NCI-H345 (cell line): ENCODE data around the gene RASGRF2.
"Not testable (repeated sequence)": the region's sequence is repeated elsewhere in the genome, so short reads cannot be mapped to it uniquely, and the experiment has no call there.

Source experiments
- DNase-seq: peaks from one replicate; lab custom pipeline; 2025; lab: John Stamatoyannopoulos, UW

RASGRF2 gene

DNA sequence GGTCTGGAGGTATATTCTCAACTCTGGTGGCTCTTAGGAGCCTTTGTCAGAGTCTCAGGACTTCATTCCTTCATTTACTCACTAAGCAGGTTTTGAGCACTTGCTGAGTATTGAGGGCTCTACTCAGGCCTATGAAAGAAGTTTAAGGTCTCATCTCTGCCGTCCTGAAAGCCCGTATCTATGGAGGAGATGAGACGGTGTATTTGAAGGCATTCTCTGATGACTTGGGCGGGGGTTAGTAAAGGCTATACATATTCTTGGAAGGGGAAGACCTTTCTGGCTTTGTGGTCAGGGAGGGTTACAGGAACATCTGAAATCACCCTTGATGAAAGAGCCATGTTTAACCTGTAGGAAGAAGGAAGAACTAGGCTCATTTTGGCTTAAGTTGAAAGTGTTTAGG lies 21.9 kb downstream of the RASGRF2 start:
- DNase-seq = no peak

DNA sequence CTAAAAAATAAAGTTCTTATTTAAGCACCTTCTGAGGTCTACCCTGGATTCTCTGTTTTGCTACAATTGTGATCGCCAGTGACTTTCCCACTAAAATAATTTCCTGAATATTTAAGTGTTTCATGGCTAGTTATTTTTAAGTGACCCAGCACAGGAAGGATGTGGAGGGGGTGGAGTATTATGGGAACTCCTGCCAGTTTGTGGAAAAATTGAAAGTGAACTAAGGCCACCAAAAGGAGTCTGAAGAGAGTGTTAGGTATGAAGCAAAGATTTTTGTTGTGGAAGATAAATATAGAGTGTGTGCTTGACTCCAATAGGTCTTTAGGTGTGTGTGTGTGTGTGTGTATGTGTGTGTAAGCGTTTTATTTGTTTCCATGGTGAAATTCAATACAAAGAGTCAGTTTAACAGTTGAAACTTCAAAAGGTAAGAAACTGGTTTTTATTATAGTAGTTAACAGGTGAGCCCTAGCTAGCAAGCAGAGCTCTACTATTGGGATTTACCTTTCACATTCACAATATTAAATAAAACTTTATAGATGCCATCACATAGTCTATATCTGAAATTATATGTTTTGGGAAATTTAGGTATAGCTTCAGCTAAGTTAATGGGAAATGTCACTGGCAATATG lies 25.6 kb downstream of the RASGRF2 start:
- no peak for DNase-seq

DNA sequence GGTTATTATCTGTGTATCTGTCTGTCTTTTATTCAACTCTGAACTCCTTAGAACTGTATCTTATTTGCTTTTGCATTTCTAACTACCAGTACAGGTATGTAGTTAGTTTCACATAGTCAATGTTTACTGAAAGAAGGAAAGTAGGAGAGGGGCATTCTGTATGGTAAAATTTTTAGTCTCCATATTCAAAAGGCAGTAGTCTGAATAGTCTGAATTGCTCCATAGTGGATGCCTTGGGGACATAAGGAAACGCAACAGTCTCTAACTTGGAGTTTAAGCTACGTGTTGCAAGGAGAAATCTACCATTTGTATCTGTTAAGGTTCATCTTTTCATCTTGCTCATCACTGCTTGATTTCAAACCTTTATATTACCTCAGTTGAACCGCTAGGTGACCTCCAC lies 26.2 kb downstream of the RASGRF2 start:
- no peak for DNase-seq

DNA sequence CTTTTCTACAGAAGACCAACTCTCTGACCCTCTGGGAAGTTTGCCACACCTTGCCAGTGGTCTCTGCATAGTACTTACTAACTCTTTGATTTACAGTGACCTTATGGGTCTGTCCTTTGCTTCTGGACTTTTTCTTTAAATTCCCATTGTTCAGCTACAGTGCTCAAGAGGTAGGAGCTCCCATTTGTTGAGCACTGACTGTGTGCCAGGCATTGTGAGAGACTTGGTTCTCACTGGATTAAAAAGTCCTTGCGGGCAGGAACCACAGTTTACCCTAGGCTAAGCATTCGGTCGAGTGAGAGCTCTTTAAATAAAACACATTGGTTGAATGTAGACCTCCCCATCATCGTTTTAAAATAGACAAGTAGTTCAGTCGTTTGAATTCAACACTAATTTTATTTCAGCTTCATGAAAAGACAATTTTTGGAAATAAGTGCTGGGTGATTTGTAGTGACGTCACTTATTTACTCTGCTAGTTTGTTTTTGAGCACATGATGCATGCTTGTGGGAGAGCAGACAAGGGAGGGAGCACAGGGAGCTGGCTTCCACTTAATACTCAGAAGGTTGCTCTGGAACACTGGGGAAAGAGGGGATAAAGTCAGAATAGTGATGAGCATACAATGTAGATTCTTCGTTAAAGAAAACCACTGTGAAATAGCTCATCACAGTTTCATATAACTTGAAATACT lies 27.1 kb downstream of the RASGRF2 start:
- no peak for DNase-seq

DNA sequence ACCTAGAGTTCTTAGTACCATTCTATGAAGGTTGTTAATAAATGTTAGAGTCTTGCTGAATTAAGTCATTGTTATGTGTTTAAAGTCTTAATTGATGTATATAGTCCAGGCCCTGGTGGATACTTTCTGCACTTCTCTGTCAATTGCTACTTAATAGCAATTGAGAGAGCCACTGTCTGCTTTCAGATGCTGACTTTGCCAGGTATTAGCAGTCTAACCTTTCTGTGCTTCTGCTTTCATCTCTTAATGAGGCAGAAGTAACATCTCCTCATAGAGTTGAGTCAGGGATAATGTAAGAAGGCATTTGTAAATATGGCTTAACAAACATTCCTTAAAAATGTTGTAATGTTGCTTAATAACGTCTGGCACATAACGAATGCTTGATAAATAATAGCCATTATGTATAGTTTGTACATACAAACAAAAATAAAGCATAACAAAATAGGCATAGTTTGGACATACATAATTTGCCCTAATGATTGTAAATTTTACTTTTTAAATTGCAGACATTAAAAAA lies 28.3 kb downstream of the RASGRF2 start:
- DNase-seq = no peak

DNA sequence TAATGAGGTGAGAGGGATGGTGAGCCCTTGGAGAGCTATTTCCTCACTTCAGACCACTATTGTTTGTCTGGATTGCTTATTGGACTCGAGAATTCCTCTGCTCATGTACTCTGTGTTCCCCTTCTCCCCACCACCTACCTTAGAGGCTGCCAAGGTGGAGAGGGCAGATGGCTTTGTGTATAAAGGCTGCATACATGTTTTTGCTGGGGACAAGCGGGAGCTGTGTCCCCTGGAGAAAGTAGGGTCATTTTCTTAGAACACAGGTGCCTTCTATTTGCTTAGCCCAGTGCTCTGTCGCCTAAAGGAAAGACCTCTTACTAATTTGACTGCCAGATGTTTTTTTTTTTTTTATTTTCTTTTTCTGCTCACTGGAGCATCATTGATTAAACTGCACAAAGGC lies 29.7 kb downstream of the RASGRF2 start:
- DNase-seq = no peak

DNA sequence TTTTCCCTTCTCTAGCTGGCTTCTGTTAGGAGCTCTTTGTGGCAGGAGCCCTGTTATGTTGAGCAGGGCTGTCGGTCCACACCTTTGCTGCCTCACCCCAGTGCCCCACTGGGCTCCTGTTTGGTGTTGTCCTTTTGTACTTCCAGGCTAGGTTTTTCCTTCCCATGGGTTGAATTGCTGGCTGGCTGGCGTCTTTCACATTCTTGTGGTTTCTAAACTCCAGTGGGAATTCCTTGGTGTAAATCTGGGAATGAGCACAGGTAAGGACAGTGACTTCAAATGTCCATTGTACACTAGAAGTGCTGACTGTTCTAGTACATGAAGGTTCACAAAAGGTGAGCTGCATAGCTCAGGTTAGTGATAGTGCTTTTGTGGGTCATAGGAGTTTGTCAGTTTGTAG lies 30.4 kb downstream of the RASGRF2 start:
- DNase-seq = no peak

DNA sequence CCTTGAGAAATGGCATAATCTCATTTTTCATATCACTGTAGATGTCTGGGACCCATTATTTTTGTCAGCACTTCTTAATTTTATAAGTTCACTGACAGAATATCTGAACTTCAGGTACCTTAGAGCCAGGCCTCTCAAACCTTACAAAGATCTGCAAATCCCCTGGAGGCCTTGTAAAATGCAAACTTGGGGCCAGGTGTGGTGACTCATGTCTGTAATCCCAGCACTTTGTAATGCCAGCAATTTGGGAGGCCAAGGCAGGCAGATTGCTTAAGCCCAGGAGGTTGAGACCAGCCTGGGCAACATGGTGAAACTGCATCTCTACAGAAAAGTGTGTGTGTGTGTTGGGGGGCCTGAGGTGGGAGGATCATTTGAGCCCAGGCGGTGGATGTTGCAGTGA lies 30.8 kb downstream of the RASGRF2 start:
- no peak for DNase-seq

DNA sequence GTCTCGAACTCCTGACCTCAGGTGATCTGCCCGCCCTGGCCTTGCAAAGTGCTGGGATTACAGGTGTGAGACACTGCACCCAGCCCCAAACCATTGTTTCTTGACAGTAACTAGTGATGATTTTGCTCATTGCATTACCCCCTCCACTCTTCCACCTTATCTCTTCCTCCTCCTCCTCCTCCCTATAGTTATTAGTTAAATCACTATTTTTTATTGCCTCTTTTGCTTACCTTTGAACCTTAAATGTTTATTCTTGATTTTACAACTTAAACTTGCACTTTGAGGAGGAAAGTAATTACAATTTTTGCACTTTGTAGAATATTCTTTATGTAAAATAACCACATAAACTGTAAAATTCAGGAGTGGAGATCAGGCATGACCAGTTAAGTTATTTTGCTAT lies 35.7 kb downstream of the RASGRF2 start:
- DNase-seq = no peak

DNA sequence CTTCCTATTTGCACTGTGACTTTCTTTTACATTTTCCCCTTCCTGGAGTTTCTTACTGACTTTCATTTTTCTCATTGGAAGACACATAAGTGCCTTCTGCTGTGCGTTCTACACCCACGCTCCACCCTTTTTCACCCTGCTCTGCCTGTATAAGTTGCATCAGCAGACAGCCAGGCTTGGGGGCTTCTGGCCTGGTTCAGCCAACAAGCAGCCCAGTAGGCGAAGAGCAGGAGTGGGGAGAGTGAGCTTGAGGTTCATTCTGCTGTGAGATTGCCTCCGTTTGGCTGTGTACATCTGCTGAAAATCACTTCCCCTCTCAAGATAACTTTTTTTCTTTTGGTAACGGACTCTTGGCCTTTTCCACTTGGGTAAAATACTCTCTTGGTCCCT lies 38.4 kb downstream of the RASGRF2 start:
- no peak for DNase-seq

DNA sequence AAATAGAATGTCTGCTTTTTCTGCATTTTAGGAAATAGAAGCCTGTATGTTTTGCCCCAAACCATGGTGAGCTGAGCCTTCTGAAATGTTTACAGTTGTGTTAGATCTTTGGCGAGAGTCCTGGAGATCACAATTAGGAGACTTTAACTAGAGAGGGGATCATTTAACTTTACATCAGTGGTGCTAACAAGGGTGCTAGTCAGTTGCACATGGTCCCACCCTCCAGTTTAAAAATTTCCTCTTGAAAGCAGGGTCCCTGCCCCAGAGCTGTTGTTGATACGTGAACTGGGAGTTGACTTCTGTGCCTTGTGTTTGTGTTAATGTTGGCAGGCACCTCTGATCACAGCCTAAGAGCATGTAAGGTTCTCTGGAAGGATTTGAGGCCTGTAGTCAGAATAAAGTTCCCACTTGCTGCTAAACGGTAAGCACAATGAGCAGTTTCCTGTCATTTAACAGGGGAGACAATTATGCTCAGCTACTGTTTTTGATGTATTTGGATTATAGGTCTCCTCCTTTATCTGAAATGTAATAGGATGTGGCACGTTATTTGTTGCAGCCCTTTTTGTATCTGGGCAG lies 43.7 kb downstream of the RASGRF2 start:
- DNase-seq = no peak

DNA sequence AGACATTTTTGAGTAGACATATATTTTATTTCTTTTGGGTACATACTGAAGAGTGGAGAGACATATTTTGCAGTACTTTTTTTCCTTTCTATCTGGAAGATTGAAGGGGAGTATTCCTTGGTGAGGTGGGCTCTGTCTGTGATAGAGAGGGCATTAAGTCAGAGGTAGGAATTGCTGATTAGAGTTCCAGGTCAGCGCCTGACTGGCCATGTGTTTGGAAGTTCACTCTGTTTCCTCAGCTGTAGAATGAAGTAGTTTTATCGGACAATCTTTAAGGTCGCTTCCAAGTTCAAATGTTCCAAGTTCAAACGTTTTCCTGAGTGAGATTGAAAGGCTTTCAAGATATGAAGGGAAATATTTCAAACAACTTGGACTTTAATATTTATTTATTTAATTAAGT lies 45.5 kb downstream of the RASGRF2 start:
- no peak for DNase-seq

DNA sequence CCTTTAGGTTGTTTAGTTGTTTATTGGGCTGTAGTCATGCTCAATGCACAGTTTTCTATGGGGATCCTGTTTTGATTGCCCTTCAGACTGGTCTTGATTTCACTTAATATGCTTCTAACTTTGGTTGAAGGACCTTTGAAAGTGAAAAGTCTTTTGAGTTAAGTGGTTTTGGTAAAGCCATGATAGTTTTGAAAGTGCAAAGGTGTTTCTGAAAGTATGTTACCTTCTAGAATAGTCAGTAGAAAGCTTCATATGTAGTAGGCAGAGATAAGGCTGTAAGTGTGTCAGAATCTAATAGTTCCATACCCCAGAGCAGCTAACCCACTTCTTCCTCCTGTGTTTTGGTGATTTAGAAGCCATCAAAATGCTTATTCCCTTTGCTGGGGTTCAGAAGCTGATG lies 46.1 kb downstream of the RASGRF2 start:
- DNase-seq = no peak

DNA sequence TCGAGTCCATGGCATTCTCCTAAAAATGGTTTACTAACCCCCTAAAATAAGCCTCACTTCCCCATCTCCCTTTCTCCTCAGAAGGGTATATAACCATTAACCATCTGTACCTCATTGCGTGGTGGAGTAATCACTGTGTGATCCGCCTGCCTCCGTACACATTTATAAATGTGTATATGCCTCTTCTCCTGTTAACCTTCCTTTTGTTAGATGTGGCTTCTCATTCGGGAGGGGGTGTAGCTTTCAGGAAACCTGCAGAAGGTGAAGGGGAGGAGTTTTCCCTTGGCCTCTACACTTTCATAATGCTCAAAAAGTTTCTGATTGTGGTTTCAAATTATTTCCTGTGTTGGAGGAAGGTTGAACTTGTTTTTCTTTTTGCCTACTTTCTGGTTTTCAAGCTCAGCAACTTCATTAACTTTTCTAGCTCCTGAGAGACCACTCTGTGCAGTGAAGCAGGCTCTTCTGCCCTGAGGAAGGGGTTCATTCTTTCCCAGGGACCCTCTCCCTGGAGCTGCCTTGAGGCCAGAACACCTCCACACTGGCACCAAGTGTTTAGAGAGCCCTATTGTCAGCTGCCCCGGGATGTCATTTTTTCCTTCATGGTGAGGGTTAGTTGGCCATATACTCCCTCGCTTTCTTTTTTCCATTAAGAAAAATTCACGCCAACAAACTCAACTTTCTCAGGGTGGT lies 46.9 kb downstream of the RASGRF2 start:
- DNase-seq = no peak

DNA sequence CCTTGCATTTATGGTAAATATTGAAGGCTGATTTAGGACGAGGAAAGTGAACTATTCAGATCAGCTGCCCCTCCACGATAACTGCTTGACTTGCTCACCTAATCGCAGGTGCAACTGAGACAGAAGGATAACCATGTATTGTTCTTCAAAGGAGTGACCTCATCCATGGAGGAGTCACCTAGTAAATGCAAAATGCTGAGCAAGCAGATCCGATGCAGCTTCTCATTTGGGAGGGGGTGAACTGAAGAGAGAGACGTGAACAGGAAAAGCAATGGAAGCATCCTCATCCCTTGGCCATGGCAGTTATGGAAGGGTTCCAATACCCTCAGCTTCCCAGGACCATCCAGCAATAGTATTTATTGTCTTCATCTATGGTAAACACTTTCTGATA lies 47.5 kb downstream of the RASGRF2 start:
- DNase-seq = no peak

DNA sequence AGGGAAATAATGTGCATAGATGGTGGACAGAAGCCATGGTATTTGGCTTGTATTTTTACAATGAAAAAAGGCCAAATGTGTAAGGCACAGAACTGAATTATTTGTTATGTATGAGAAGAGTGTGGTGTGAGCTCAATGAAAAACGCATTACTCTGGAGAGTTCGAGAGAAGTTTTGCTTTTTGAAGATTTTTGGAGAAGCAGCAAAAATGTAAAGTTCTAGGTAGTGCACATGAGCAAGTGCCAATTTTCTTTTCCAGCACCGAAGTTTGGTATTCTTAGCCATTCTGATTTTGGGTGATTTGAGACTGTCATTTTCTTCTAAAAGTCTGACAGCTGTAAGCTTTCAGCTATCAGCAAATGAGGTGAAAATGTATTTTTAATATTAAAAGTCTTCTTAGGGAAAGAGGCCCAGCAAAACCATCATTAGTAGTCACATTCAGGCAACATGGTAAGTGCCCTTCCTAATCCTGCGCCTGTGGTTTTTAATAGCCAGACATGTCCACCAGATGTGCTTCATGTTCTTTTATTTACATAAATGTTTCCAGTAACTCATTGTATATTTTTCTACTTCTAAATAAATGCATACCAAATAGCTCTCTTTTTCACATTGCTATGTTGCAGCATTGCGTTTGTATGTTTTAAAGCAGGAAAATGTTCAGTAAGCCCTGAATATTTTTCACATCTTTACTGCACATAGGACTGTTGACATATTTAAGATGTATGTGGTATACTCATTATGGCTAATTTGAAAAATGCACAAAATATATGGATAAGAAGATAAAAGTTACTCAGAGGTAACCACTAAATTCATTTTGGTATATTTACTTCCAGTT lies 50.4 kb downstream of the RASGRF2 start:
- DNase-seq = no peak

DNA sequence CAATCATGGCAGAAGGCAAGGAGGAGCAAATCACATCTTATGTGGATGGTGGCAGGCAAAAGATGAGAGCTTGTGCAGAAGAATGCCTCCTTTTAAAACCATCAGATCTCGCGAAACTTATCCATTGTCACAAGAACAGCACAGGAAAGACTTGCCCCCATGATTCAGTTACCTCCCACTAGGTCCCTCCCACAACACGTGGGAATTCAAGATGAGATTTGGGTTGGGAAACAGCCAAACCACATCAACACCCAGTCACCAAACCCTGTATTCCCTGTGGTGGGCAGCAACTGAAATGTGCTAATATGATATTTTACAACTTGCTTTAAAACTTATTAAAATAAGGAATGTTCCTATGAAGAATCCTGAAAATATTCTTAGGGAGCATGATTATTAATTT lies 54.2 kb downstream of the RASGRF2 start:
- DNase-seq = no peak

DNA sequence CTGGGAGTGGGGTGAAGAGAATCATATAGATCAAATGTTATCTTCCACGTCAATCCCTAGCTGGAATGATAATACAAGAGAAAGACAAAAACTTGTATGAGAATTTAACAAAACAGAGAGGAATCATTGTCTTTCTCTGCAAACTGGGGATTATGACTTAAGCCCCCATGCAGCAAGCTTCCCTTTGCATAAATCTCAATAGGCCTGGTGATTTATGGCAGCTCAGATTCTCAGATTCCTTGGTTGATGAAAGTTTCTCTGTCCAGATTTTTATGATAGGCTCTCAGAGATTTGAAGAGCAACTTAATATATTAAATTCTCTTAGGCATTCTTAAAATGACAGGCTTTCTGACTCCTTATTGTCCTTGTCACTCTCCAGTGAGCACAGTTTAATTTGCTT lies 56.0 kb downstream of the RASGRF2 start:
- no peak for DNase-seq

DNA sequence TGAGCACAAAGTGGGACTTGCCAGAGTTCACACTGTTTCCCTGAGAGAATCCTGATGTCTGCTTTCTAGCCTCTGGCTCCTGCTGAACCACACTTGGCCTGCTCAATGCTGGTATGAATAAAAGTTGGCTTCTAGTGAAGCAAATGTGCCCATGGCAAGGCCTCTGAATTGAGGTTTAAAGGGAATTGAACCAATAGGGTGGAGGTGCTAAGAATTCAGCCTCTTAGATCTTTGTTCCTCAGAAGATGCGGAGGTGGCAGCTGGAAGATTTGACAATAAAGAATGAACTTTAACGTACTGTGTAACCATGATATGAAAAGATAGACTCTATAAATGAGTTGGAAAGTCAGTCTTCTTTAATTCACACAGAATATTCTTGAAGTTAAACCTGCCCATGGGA lies 57.2 kb downstream of the RASGRF2 start:
- DNase-seq = no peak

DNA sequence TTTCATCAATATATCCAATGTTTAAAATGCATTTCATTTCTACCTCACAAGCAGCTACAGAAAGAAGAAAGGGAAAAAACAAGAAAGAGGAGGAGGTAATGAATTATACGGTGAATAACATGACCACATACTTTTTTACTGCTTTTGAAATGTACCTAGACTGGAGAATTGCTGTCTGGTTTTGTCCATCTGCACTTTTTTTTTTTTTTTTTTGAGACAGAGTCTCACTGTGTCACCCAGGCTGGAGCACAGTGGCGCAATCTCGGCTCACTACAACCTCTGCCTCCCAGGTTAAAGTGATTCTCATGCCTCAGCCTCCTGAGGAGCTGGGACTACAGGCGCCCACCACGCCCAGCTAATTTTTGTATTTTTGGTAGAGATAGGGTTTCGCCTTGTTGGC lies 58.4 kb downstream of the RASGRF2 start:
- DNase-seq = not testable (repeated sequence)

DNA sequence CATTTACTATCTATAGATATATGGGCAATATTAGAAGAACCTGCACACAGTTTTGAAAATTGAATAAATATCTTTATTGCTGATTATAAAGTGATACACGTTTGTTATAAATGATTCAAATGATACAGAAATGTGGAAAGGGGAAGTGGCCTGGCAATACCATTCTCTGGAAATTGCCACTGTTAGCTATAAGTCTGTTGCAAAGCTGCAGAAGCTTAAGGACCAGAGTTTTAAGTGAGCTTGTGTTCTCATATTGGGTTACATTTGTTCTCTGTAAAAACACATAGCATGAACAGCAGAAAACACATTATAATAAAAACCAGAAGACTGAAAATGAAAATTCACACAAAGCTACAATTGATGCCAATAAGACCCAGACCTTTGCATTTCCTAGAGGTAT lies 59.6 kb downstream of the RASGRF2 start:
- DNase-seq = no peak
